Smooth muscle cell (in vitro differentiated cells): ENCODE results near the gene THADA. TPM values are rescaled to one million over a fixed set of nuclear protein-coding genes. Genes with fewer than 3 reads are reported as not detected.

Source experiments
- DNase-seq: peaks from one replicate; lab custom pipeline; 2025; ENCODE audit not compliant: unreplicated experiment; lab: John Stamatoyannopoulos, UW
- H2AFZ ChIP-seq: fragments of 200-600 bp; sonication (generic); 2 replicates; pipeline ENCODE4 v1.6.0; 2016; ENCODE audit warnings: antibody characterized with exemption, low read depth, mild to moderate bottlenecking
- H3F3A ChIP-seq: fragments of 200-600 bp; sonication (generic); 2 replicates; pipeline ENCODE4 v1.6.0; 2017; ENCODE audit warnings: antibody characterized with exemption, low read depth
- H3K27ac ChIP-seq: fragments of 200-600 bp; sonication (generic); 2 replicates; pipeline ENCODE4 v1.5.1; 2016; ENCODE audit warnings: low read depth, mild to moderate bottlenecking
- H3K27me3 ChIP-seq: fragments of 200-600 bp; sonication (generic); 2 replicates; pipeline ENCODE4 v1.6.1; 2016; ENCODE audit warnings: low read depth, mild to moderate bottlenecking
- H3K36me3 ChIP-seq: fragments of 200-600 bp; sonication (generic); 2 replicates; pipeline ENCODE4 v1.5.1; 2016; ENCODE audit warnings: low read depth
- H3K4me1 ChIP-seq: fragments of 200-600 bp; sonication (generic); 2 replicates; pipeline ENCODE4 v1.5.1; 2016; ENCODE audit warnings: low read depth
- H3K4me2 ChIP-seq: fragments of 200-600 bp; sonication (generic); 2 replicates; pipeline ENCODE4 v1.6.0; 2016; ENCODE audit warnings: mild to moderate bottlenecking
- H3K4me3 ChIP-seq: fragments of 200-600 bp; sonication (generic); 2 replicates; pipeline ENCODE4 v1.5.1; 2016; ENCODE audit warnings: mild to moderate bottlenecking
- H3K79me2 ChIP-seq: fragments of 200-600 bp; sonication (generic); 2 replicates; pipeline ENCODE4 v1.6.0; 2016; ENCODE audit warnings: low read depth, mild to moderate bottlenecking
- H3K9ac ChIP-seq: fragments of 200-600 bp; sonication (generic); 2 replicates; pipeline ENCODE4 v1.6.0; 2016; ENCODE audit warnings: low read depth
- H3K9me3 ChIP-seq: fragments of 200-600 bp; sonication (generic); replicated peaks from 2 replicates; pipeline ENCODE4 v1.5.1; 2016; ENCODE audit warnings: low read depth
- H4K20me1 ChIP-seq: fragments of 200-600 bp; sonication (generic); 2 replicates; pipeline ENCODE4 v1.6.0; 2016; ENCODE audit warnings: low read depth
- WGBS: methylation state at CpG from one replicate; pipeline ENCODE4 v1.1.7; 2016; ENCODE audit warnings: low lambda C conversion rate; 5-methylcytosine and 5-hydroxymethylcytosine counted together
- polyA plus RNA-seq: library from polyadenylated mRNA; unstranded; fragments of >200 nt; fragmentation: Nextera tagmentation; extraction: Ambion mirVana; gene quantifications from 2 replicates; pipeline ENCODE4 v1.2.1, GENCODE V29; 2016
- total RNA-seq: library from RNA; depleted of rRNA; stranded (reverse); fragments of >200 nt; gene quantifications from 2 replicates; pipeline ENCODE4 v1.2.3, GENCODE V29; 2014
- TF ChIP-seq, protein P1 (sequence below): fragments of 200-600 bp; sonication (generic); IDR thresholded peaks from 2 replicates; pipeline ENCODE4 v1.5.1; 2017; ENCODE audit warnings: borderline replicate concordance, mild to moderate bottlenecking, antibody characterized with exemption; ENCODE audit not compliant: insufficient read depth, poor library complexity, severe bottlenecking

The THADA gene
- total and polyA plus RNA-seq, 2 experiments from 2014 or later, result 11.3 to 20.9 TPM

- no peaks in the 10 kb centered on the region for H3F3A ChIP-seq
- WGBS, result 78% methylated on average over 3 of the region's 3 CpGs
- no peaks in the 10 kb centered on the region for H3K27me3 ChIP-seq
- H3K36me3 ChIP-seq, result no peaks in the 10 kb centered on the region
- TF ChIP-seq, protein P1, sequence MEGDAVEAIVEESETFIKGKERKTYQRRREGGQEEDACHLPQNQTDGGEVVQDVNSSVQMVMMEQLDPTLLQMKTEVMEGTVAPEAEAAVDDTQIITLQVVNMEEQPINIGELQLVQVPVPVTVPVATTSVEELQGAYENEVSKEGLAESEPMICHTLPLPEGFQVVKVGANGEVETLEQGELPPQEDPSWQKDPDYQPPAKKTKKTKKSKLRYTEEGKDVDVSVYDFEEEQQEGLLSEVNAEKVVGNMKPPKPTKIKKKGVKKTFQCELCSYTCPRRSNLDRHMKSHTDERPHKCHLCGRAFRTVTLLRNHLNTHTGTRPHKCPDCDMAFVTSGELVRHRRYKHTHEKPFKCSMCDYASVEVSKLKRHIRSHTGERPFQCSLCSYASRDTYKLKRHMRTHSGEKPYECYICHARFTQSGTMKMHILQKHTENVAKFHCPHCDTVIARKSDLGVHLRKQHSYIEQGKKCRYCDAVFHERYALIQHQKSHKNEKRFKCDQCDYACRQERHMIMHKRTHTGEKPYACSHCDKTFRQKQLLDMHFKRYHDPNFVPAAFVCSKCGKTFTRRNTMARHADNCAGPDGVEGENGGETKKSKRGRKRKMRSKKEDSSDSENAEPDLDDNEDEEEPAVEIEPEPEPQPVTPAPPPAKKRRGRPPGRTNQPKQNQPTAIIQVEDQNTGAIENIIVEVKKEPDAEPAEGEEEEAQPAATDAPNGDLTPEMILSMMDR, result no peak
- peaks cover 10% of the 10 kb centered on the region for H3K4me1 ChIP-seq
- H2AFZ ChIP-seq, result no peak overlapping the region
- no peaks in the 10 kb centered on the region for H3K79me2 ChIP-seq
- no peak overlapping the region for H3K4me2 ChIP-seq
- H3K4me3 ChIP-seq, result no peak overlapping the region
- no peaks in the 10 kb centered on the region for H3K9me3 ChIP-seq
- no peak overlapping the region for H3K9ac ChIP-seq
- no peak overlapping the region for H3K27ac ChIP-seq
- no peak for DNase-seq
- H4K20me1 ChIP-seq, result no peaks in the 10 kb centered on the region
Observed at GRCh38 chr2:43480874-43481273, 115.0 kb downstream of the THADA start.

GRCh38 chr2:43478412-43479086, 117.3 kb downstream of the THADA start:
- TF ChIP-seq, protein P1, result no peak
- Histone ChIP-seq H3F3A (no peaks in the 10 kb centered on the region), H3K4me3 (no peak overlapping the region), H4K20me1 (no peaks in the 10 kb centered on the region), H3K9ac (no peak overlapping the region), H3K9me3 (no peaks in the 10 kb centered on the region), H2AFZ (no peak overlapping the region), H3K27me3 (no peaks in the 10 kb centered on the region), H3K79me2 (no peaks in the 10 kb centered on the region), H3K4me2 (peak overlapping the region; percentile 13), H3K4me1 (peaks cover 3% of the 10 kb centered on the region), H3K27ac (no peak overlapping the region), H3K36me3 (no peaks in the 10 kb centered on the region)
- 36% methylated on average over 3 of the region's 3 CpGs for WGBS
- DNase-seq, result no peak

DNA sequence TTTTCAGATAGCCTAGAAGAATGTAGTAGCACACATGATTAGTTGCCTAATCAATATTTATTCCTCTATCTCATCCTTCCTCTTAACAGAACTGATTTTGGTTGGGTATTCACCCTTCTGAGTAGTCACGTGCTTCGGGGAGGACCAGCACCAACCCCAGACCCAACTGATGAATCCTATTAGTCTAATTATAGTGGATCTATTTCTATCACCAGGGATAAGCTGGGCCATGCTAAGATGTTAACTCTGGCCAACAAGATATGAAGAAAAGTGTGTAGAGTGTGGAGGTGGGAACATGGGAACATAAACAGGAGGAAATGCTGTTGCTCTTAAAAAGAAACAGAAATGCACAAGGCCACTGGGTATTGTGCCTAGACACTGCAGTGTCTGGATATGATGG, 119.9 kb downstream of the THADA start:
- no peaks in the 10 kb centered on the region for H3K9me3 ChIP-seq
- no peaks in the 10 kb centered on the region for H3K36me3 ChIP-seq
- no peaks in the 10 kb centered on the region for H3K27me3 ChIP-seq
- H3K4me2 ChIP-seq, result peak overlapping the region; percentile 1
- TF ChIP-seq, protein P1, result no peak
- no peak overlapping the region for H2AFZ ChIP-seq
- H3K9ac ChIP-seq, result no peak overlapping the region
- H3K4me1 ChIP-seq, result peaks cover 3% of the 10 kb centered on the region
- no peak overlapping the region for H3K4me3 ChIP-seq
- DNase-seq, result no peak
- no peaks in the 10 kb centered on the region for H4K20me1 ChIP-seq
- H3K27ac ChIP-seq, result no peak overlapping the region
- H3F3A ChIP-seq, result peaks cover 4% of the 10 kb centered on the region
- WGBS, result 95% methylated on average over 2 of the region's 2 CpGs
- no peaks in the 10 kb centered on the region for H3K79me2 ChIP-seq

DNA sequence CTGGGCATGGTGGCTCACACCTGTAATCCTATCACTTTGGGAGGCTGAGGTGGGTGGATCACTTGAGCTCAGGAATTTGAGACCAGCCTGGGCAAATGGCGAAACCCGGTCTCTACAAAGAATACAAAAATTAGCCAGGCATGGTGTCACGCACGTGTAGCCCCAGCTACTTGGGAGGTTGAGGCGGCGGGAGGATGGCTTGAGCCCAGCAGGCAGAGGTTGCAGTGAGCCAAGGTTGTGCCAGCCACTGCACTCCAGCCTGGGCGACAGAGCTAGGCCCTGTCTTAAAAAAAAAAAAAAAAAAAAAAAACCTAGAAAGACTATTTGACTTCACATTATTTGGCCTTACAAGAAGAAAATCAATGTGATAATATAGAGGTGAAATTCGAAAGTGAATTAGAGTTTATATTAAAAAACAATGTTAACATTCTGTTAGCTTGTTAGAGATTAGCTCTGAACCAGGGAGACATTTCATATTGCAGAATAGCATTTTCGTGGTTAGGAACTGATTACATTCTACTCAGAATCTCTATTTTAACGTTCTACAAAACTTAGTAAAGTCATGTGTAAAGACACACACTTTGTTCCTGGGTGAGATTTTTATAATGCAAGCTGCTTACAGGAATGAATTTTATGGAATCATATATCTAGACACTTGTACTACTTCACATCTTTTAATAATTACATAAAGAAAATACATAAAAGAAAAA, 120.5 kb downstream of the THADA start:
- Histone ChIP-seq H3K27ac (no peak overlapping the region), H3K9ac (no peak overlapping the region), H2AFZ (no peak overlapping the region), H3K79me2 (no peaks in the 10 kb centered on the region), H3K9me3 (no peaks in the 10 kb centered on the region), H3F3A (peaks cover 4% of the 10 kb centered on the region), H3K4me1 (peaks cover 3% of the 10 kb centered on the region), H3K36me3 (no peaks in the 10 kb centered on the region), H3K4me3 (no peak overlapping the region), H4K20me1 (no peaks in the 10 kb centered on the region), H3K27me3 (no peaks in the 10 kb centered on the region), H3K4me2 (peak overlapping the region; percentile 1)
- WGBS, result 86% methylated on average over 10 of the region's 10 CpGs
- TF ChIP-seq, protein P1, result no peak
- DNase-seq, result no peak
